Right lobe of liver (tissue), 4 donors: ENCODE data around the gene NME8.

Source experiments
- CTCF ChIP-seq, 4 donors: fragments of 200-600 bp in 3 of 4; fragments of 450-650 bp in 1 of 4; IDR thresholded peaks; one replicate each; pipeline versions ENCODE4 v1.5.1 to v1.8.0; 2016 to 2022; ENCODE audit warnings: antibody characterized with exemption in 4 of 4, mild to moderate bottlenecking in 2 of 4
- POLR2A ChIP-seq: fragments of 450-650 bp; IDR thresholded peaks from one replicate; pipeline ENCODE4 v1.6.1; 2017; ENCODE audit warnings: antibody characterized with exemption, mild to moderate bottlenecking
- donor health status: DM: no; HTN: no; CAD: no.
- donor health status: DM: no; HTN: no; CAD: no.
- donor health status: DM: no; HTN: yes; CAD: no.

DNA sequence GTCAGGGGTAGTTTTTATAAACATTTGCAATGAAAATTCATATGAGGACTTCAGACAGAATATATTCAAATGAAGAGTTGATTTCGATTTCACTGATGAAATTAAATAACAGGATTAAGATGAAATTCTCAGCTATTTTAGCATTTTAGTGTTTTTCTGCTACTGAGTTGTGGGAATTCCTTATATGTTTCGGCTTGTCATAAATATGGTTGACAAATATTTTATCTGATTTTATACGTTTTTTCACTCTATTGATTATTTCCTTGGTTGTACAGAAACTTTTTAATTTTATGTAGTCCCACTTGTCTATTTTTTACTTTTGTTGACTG lies 14.6 kb upstream of the NME8 start:
- TF ChIP-seq CTCF (IDR thresholded peaks at IDR 0.05), result no peak
- no peak for TF ChIP-seq POLR2A
